ENCODE data around the gene ARHGAP18. TPM values are rescaled to one million over a fixed set of nuclear protein-coding genes. Genes with fewer than 3 reads are reported as not detected.
A peak's percentile ranks its signal among the peaks of the same experiment; 100 is the strongest.

ARHGAP18 gene
- total RNA-seq, 1 donor from 2014 or later: 60.8 TPM

- Histone ChIP-seq H3K4me3 (no peak overlapping the region), H3K27ac (peak overlapping the region; percentile 20)
These were observed 17.5 kb downstream of the ARHGAP18 start for GRCh38 chr6:129692467-129692866.

GRCh38 chr6:129691709-129692108, 18.3 kb downstream of the ARHGAP18 start:
- intact Hi-C loops (cut with DNase I): no loop called here
- no peak for TF ChIP-seq CTCF (IDR thresholded peaks at IDR 0.05)
- no peak overlapping the region for H3K27ac ChIP-seq
- DNase-seq: no peak
- no peak overlapping the region for H3K4me3 ChIP-seq
- H3K4me1 ChIP-seq: peaks cover 29% of the 10 kb centered on the region
- no peaks in the 10 kb centered on the region for H3K36me3 ChIP-seq
- no peaks in the 10 kb centered on the region for H3K9me3 ChIP-seq
- no peaks in the 10 kb centered on the region for H3K27me3 ChIP-seq
- peak; percentile 31 for ATAC-seq

More at GRCh38 chr6:129692467-129692866, 17.5 kb downstream of the ARHGAP18 start:
- Histone ChIP-seq H3K9me3 (no peaks in the 10 kb centered on the region), H3K36me3 (no peaks in the 10 kb centered on the region), H3K27me3 (no peaks in the 10 kb centered on the region), H3K4me1 (peaks cover 36% of the 10 kb centered on the region)
- intact Hi-C loops (cut with DNase I): no loop called here
- no peak for ATAC-seq
- DNase-seq: no peak
- no peak for TF ChIP-seq CTCF (IDR thresholded peaks at IDR 0.05)

GRCh38 chr6:129691043-129691640, 18.8 kb downstream of the ARHGAP18 start:
- intact Hi-C loops (cut with DNase I): no loop called here
- no peak overlapping the region for H3K4me3 ChIP-seq
- H3K27me3 ChIP-seq: no peaks in the 10 kb centered on the region
- TF ChIP-seq CTCF (IDR thresholded peaks at IDR 0.05): no peak
- DNase-seq (no peak), ATAC-seq (no peak)
- H3K27ac ChIP-seq: no peak overlapping the region
- H3K4me1 ChIP-seq: peaks cover 27% of the 10 kb centered on the region
- no peaks in the 10 kb centered on the region for H3K36me3 ChIP-seq
- H3K9me3 ChIP-seq: no peaks in the 10 kb centered on the region

- ATAC-seq (peak; percentile 80), DNase-seq (no peak)
- Histone ChIP-seq H3K4me3 (no peak overlapping the region), H3K36me3 (no peaks in the 10 kb centered on the region), H3K27ac (peak overlapping the region; percentile 60), H3K27me3 (no peaks in the 10 kb centered on the region), H3K4me1 (peaks cover 36% of the 10 kb centered on the region), H3K9me3 (no peaks in the 10 kb centered on the region)
- intact Hi-C loops (cut with DNase I): no loop called here
- no peak for TF ChIP-seq CTCF (IDR thresholded peaks at IDR 0.05)
These were observed 22.9 kb downstream of the ARHGAP18 start for GRCh38 chr6:129686941-129687627.

GRCh38 chr6:129685662-129686031, 24.3 kb downstream of the ARHGAP18 start:
- no peak for TF ChIP-seq CTCF (IDR thresholded peaks at IDR 0.05)
- no peak for DNase-seq
- peaks cover 38% of the 10 kb centered on the region for H3K4me1 ChIP-seq
- peak; percentile 52 for ATAC-seq
- H3K27ac ChIP-seq: peak overlapping the region; percentile 74
- intact Hi-C loops (cut with DNase I): no loop called here
- H3K4me3 ChIP-seq: no peak overlapping the region
- H3K27me3 ChIP-seq: no peaks in the 10 kb centered on the region
- H3K36me3 ChIP-seq: no peaks in the 10 kb centered on the region
- H3K9me3 ChIP-seq: no peaks in the 10 kb centered on the region
